Mesenchymal stem cell (in vitro differentiated cells and primary cell): Measurements from ENCODE around the gene SASH1.

ENCODE experiments used
- DNase-seq: peaks from one replicate; pipeline ENCODE4 v3.0.0-alpha.2; 2013
- H2AFZ ChIP-seq: one replicate; pipeline ENCODE4 v1.6.1; 2013; ENCODE audit warnings: low read depth, mild to moderate bottlenecking, control low read depth, inconsistent platforms, low read length, moderate library complexity
- H2AK5ac ChIP-seq: 2 replicates; pipeline ENCODE4 v1.6.1; 2013; ENCODE audit warnings: low read length, moderate library complexity, mild to moderate bottlenecking, inconsistent platforms; ENCODE audit not compliant: severe bottlenecking
- H2BK120ac ChIP-seq: one replicate; pipeline ENCODE4 v1.6.1; 2013; ENCODE audit warnings: low read depth, mild to moderate bottlenecking, inconsistent platforms, low read length, moderate library complexity
- H2BK12ac ChIP-seq, 2 experiments: one replicate each; pipeline ENCODE4 v1.6.1; 2013; ENCODE audit warnings: inconsistent platforms in 2 of 2, low read length in 2 of 2, mild to moderate bottlenecking in 2 of 2, moderate library complexity in 2 of 2, control low read depth in 1 of 2
- H2BK15ac ChIP-seq: one replicate; pipeline ENCODE4 v1.6.1; 2013; ENCODE audit warnings: mild to moderate bottlenecking, low read depth, inconsistent platforms; ENCODE audit not compliant: poor library complexity, severe bottlenecking
- H2BK5ac ChIP-seq: 2 replicates; pipeline ENCODE4 v1.6.1; 2013; ENCODE audit warnings: low read depth, mild to moderate bottlenecking, low read length, control low read depth, inconsistent platforms; ENCODE audit not compliant: poor library complexity, severe bottlenecking
- H3K14ac ChIP-seq, 2 experiments: one replicate each; pipeline ENCODE4 v1.6.1; 2013; ENCODE audit warnings: inconsistent platforms in 2 of 2, low read length in 2 of 2, control low read depth in 1 of 2, mild to moderate bottlenecking in 1 of 2, moderate library complexity in 1 of 2
- H3K18ac ChIP-seq, 2 experiments: one replicate each; pipeline ENCODE4 v1.6.1; 2013; ENCODE audit warnings: inconsistent platforms in 2 of 2, low read length in 2 of 2, control low read depth in 1 of 2, low read depth in 1 of 2, mild to moderate bottlenecking in 1 of 2
- H3K23ac ChIP-seq, 2 experiments: one replicate each; pipeline ENCODE4 v1.6.1; 2013; ENCODE audit warnings: inconsistent platforms in 2 of 2, low read length in 2 of 2, mild to moderate bottlenecking in 2 of 2, moderate library complexity in 2 of 2, control low read depth in 1 of 2
- H3K27ac ChIP-seq: 2 replicates; pipeline ENCODE4 v1.5.1; 2013; ENCODE audit warnings: mild to moderate bottlenecking, moderate library complexity, low read length, control low read depth, inconsistent platforms; ENCODE audit not compliant: poor library complexity, severe bottlenecking
- H3K27me3 ChIP-seq, 2 experiments: 2 replicates each; pipeline versions ENCODE4 v1.6.1 to v1.7.0; 2013; ENCODE audit warnings: low read length in 2 of 2, mild to moderate bottlenecking in 2 of 2, moderate library complexity in 2 of 2, control low read depth in 1 of 2, inconsistent platforms in 1 of 2; ENCODE audit not compliant: control insufficient read depth in 1 of 2, insufficient read depth in 1 of 2
- H3K36me3 ChIP-seq, 2 experiments: 2 replicates each; pipeline versions ENCODE4 v1.6.1 to v1.7.0; 2013; ENCODE audit warnings: low read length in 2 of 2, control low read depth in 1 of 2, inconsistent platforms in 1 of 2, low read depth in 1 of 2, mild to moderate bottlenecking in 1 of 2; ENCODE audit not compliant: insufficient read depth in 2 of 2, control insufficient read depth in 1 of 2
- H3K4ac ChIP-seq, 2 experiments: one replicate each; pipeline ENCODE4 v1.6.1; 2013; ENCODE audit warnings: inconsistent platforms in 2 of 2, low read length in 2 of 2, mild to moderate bottlenecking in 2 of 2, moderate library complexity in 2 of 2, control low read depth in 1 of 2, low read depth in 1 of 2
- H3K4me1 ChIP-seq: 2 replicates; pipeline ENCODE4 v1.6.1; 2013; ENCODE audit warnings: low read depth, low read length, control low read depth; ENCODE audit not compliant: control insufficient read depth, insufficient read depth
- H3K4me2 ChIP-seq: 2 replicates; pipeline ENCODE4 v1.6.1; 2013; ENCODE audit warnings: low read length, mild to moderate bottlenecking, inconsistent platforms; ENCODE audit not compliant: poor library complexity, severe bottlenecking
- H3K4me3 ChIP-seq, 2 experiments: 2 replicates each; pipeline versions ENCODE4 v1.5.1 to v1.7.0; 2013; ENCODE audit warnings: low read length in 2 of 2, mild to moderate bottlenecking in 2 of 2, control low read depth in 1 of 2, low read depth in 1 of 2; ENCODE audit not compliant: insufficient read depth in 1 of 2
- H3K79me1 ChIP-seq: replicated peaks from 2 replicates; pipeline ENCODE4 v1.6.1; 2013; ENCODE audit warnings: mild to moderate bottlenecking, control low read depth, low read length, inconsistent platforms; ENCODE audit not compliant: poor library complexity, severe bottlenecking
- H3K9ac ChIP-seq: 2 replicates; pipeline ENCODE4 v1.7.0; 2013; ENCODE audit warnings: mild to moderate bottlenecking, low read length, moderate library complexity
- H3K9me3 ChIP-seq: 2 replicates; pipeline ENCODE4 v1.7.0; 2013; ENCODE audit warnings: mild to moderate bottlenecking, low read length; ENCODE audit not compliant: control insufficient read depth
- H4K8ac ChIP-seq: one replicate; pipeline ENCODE4 v1.6.1; 2013; ENCODE audit warnings: inconsistent platforms, mild to moderate bottlenecking, low read length, moderate library complexity
- H4K91ac ChIP-seq: one replicate; pipeline ENCODE4 v1.6.1; 2013; ENCODE audit warnings: mild to moderate bottlenecking, low read length, inconsistent platforms
- WGBS: methylation state at CpG from one replicate; pipeline ENCODE4 v1.1.7; 2013; ENCODE audit warnings: mixed read lengths; 5-methylcytosine and 5-hydroxymethylcytosine counted together

SASH1 gene

DNA sequence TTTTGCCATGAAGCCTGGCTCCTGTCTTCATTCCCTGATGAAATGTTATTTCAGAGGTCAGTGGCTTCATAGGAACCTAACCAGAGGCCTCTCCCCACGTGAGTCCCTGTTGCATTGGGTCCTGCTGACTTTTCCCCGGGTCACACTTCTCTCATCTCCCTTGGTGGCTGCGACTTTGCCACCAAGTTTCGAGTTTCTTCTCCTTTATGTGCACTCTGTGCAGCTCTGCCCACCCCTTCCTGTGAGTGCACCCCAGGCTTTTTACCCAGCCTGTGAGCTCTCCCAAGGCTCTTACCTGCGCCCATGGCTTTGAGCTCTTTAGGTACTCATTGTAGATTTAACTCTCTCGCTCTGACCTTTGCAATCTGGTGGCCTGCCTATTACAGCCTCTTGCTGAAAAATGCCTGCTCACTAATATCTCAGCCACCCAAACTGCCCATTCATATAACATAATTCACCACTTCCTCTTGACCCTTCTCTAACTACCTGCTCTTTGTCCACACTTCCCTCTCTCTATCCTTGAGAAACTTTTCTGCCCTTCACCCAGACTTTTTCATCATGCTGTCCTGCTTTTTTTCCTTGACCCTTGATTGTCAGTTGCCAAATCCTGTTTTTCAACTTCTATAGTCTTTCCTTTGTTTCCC is 105.9 kb downstream of the SASH1 start:
- H2BK120ac ChIP-seq = no peak overlapping the region
- H4K91ac ChIP-seq = no peak overlapping the region
- H2AK5ac ChIP-seq = no peak overlapping the region
- H3K9ac ChIP-seq = no peak overlapping the region
- H3K27ac ChIP-seq = no peak overlapping the region
- no peak overlapping the region for H4K8ac ChIP-seq
- no peaks in the 10 kb centered on the region for H3K9me3 ChIP-seq
- H2BK15ac ChIP-seq = no peak overlapping the region
- no peak overlapping the region for H3K4ac ChIP-seq
- no peak overlapping the region for H2BK5ac ChIP-seq
- no peak overlapping the region for H3K4me2 ChIP-seq
- H3K18ac ChIP-seq = peak overlapping the region in 1 of 2 experiments; percentile 48
- H3K36me3 ChIP-seq = peaks cover 9 to 90% of the 10 kb centered on the region in 2 experiments
- 92% methylated on average over 6 of the region's 6 CpGs for WGBS
- H3K79me1 ChIP-seq = peaks cover 22% of the 10 kb centered on the region
- no peak for DNase-seq
- no peak overlapping the region for H2BK12ac ChIP-seq
- H3K14ac ChIP-seq = no peak overlapping the region
- no peak overlapping the region for H3K4me3 ChIP-seq
- H2AFZ ChIP-seq = no peak overlapping the region
- H3K23ac ChIP-seq = no peak overlapping the region
- no peaks in the 10 kb centered on the region for H3K27me3 ChIP-seq
- peaks cover 12% of the 10 kb centered on the region for H3K4me1 ChIP-seq

GRCh38 chr6:148450866-148451265 is 108.2 kb downstream of the SASH1 start:
- H3K14ac ChIP-seq = no peak overlapping the region
- H2BK120ac ChIP-seq = no peak overlapping the region
- H3K18ac ChIP-seq = no peak overlapping the region
- H3K36me3 ChIP-seq = peaks cover 20 to 90% of the 10 kb centered on the region in 2 experiments
- H2BK5ac ChIP-seq = no peak overlapping the region
- no peak overlapping the region for H2AFZ ChIP-seq
- H3K23ac ChIP-seq = no peak overlapping the region
- peaks cover 23% of the 10 kb centered on the region for H3K79me1 ChIP-seq
- H4K8ac ChIP-seq = no peak overlapping the region
- no peaks in the 10 kb centered on the region for H3K27me3 ChIP-seq
- peaks cover 5% of the 10 kb centered on the region for H3K4me1 ChIP-seq
- H3K4ac ChIP-seq = no peak overlapping the region
- H3K9me3 ChIP-seq = no peaks in the 10 kb centered on the region
- H4K91ac ChIP-seq = no peak overlapping the region
- no peak for DNase-seq
- no peak overlapping the region for H3K9ac ChIP-seq
- no peak overlapping the region for H3K4me3 ChIP-seq
- no peak overlapping the region for H3K27ac ChIP-seq
- H3K4me2 ChIP-seq = no peak overlapping the region
- H2BK15ac ChIP-seq = no peak overlapping the region
- no peak overlapping the region for H2BK12ac ChIP-seq
- no peak overlapping the region for H2AK5ac ChIP-seq

- H4K8ac ChIP-seq = peak overlapping the region; percentile 7
- H3K36me3 ChIP-seq = peaks cover 23 to 87% of the 10 kb centered on the region in 2 experiments
- no peak for DNase-seq
- H3K27me3 ChIP-seq = no peaks in the 10 kb centered on the region
- peak overlapping the region in 1 of 2 experiments; percentile 81 for H2BK12ac ChIP-seq
- no peak overlapping the region for H3K4ac ChIP-seq
- no peak overlapping the region for H2BK15ac ChIP-seq
- no peak overlapping the region for H2BK5ac ChIP-seq
- peak overlapping the region in 1 of 2 experiments; percentile 87 for H3K18ac ChIP-seq
- H2AFZ ChIP-seq = no peak overlapping the region
- H3K9me3 ChIP-seq = no peaks in the 10 kb centered on the region
- no peak overlapping the region for H4K91ac ChIP-seq
- no peak overlapping the region for H3K4me3 ChIP-seq
- peaks cover 5% of the 10 kb centered on the region for H3K4me1 ChIP-seq
- H3K4me2 ChIP-seq = no peak overlapping the region
- 80% methylated on average over 8 of the region's 8 CpGs for WGBS
- no peak overlapping the region for H2BK120ac ChIP-seq
- no peak overlapping the region for H2AK5ac ChIP-seq
- no peak overlapping the region for H3K14ac ChIP-seq
- H3K9ac ChIP-seq = no peak overlapping the region
- H3K79me1 ChIP-seq = peaks cover 27% of the 10 kb centered on the region
- peak overlapping the region in 1 of 2 experiments; percentile 9 for H3K23ac ChIP-seq
- H3K27ac ChIP-seq = no peak overlapping the region
These were observed 109.1 kb downstream of the SASH1 start for GRCh38 chr6:148451690-148452089.

GRCh38 chr6:148452876-148453275 is 110.2 kb downstream of the SASH1 start:
- H2AK5ac ChIP-seq = no peak overlapping the region
- 98% methylated on average over 15 of the region's 16 CpGs for WGBS
- no peaks in the 10 kb centered on the region for H3K27me3 ChIP-seq
- H3K4me3 ChIP-seq = no peak overlapping the region
- H2BK5ac ChIP-seq = no peak overlapping the region
- no peak overlapping the region for H2BK12ac ChIP-seq
- peak overlapping the region in 1 of 2 experiments; percentile 42 for H3K4ac ChIP-seq
- no peak overlapping the region for H4K91ac ChIP-seq
- H3K9ac ChIP-seq = no peak overlapping the region
- H3K18ac ChIP-seq = no peak overlapping the region
- no peak overlapping the region for H4K8ac ChIP-seq
- no peak overlapping the region for H3K27ac ChIP-seq
- no peaks in the 10 kb centered on the region for H3K9me3 ChIP-seq
- no peak overlapping the region for H2BK15ac ChIP-seq
- peaks cover 5% of the 10 kb centered on the region for H3K4me1 ChIP-seq
- no peak for DNase-seq
- no peak overlapping the region for H3K14ac ChIP-seq
- H3K36me3 ChIP-seq = peaks cover 23 to 83% of the 10 kb centered on the region in 2 experiments
- no peak overlapping the region for H3K4me2 ChIP-seq
- H3K23ac ChIP-seq = peak overlapping the region in 1 of 2 experiments; percentile 86
- peaks cover 31% of the 10 kb centered on the region for H3K79me1 ChIP-seq
- no peak overlapping the region for H2AFZ ChIP-seq
- H2BK120ac ChIP-seq = no peak overlapping the region
